HCT116 (cell line): ENCODE measurements around the gene CPB1. TPM values are rescaled to one million over a fixed set of nuclear protein-coding genes. Genes with fewer than 3 reads are reported as not detected.

Source experiments
- ATAC-seq: fragments of 200-7000 bp; cut with Tn5 transposase; 2 replicates; pipeline ENCODE4 v1.9.1; 2020; ENCODE audit warnings: mild to moderate bottlenecking, moderate library complexity
- BruUV-seq: library from RNA; stranded (reverse); fragments of 400-500 nt; replicated peaks from 2 replicates; lab custom pipeline; 2021; lab: Mats Ljungman, UMichigan
- CTCF ChIA-PET: fragments of 300-600 bp; sonication (Branson Sonifier 250); formaldehyde crosslinking; loops from one replicate; lab custom pipeline; 2021; ENCODE audit warnings: antibody characterized with exemption; lab: Charles Lee
- POLR2A ChIA-PET: fragments of 300-600, 350-600 bp; sonication (Branson Sonifier 250); formaldehyde crosslinking; loops from one replicate; lab custom pipeline; 2021; ENCODE audit warnings: antibody characterized with exemption; lab: Charles Lee
- RAD21 ChIA-PET, 2 experiments: fragments of 300-600 bp; sonication (Branson Sonifier 250); formaldehyde crosslinking; loops; one replicate each; lab custom pipeline; 2023; ENCODE audit warnings: low total read pairs in 2 of 2; ENCODE audit not compliant: uncharacterized antibody in 2 of 2, unreplicated experiment in 2 of 2, low non-redundant PET in 1 of 2; lab: Charles Lee
- DNase-seq: peaks from one replicate; pipeline ENCODE4 v3.0.0-alpha.2; 2010; ENCODE audit warnings: low read depth, low spot score
- H2AFZ ChIP-seq: fragments of 200-600 bp; shearing (Covaris generic), sonication (generic); 2 replicates; pipeline ENCODE4 v1.6.1; 2017; ENCODE audit warnings: low read depth, mixed run types, mixed read lengths, antibody characterized with exemption, low read length; ENCODE audit not compliant: poor library complexity, severe bottlenecking
- H3K27ac ChIP-seq: 2 replicates; pipeline ENCODE4 v1.5.1; 2012; ENCODE audit warnings: low read depth, low read length
- H3K27me3 ChIP-seq: fragments of 200-600 bp; sonication (generic); 2 replicates; pipeline ENCODE4 v1.6.1; 2016; ENCODE audit warnings: mixed run types, low read length, mixed read lengths; ENCODE audit not compliant: insufficient read depth
- H3K36me3 ChIP-seq, 2 experiments: fragments of 200-500 bp in 1 of 2; fragments of 200-600 bp in 1 of 2; sonication (Bioruptor generic) in 1 of 2; sonication (generic) in 1 of 2; 2 replicates each; pipeline versions ENCODE4 v1.5.1 to v1.6.1; 2014 to 2016; ENCODE audit warnings: low read length in 2 of 2, inconsistent platforms in 1 of 2, mixed read lengths in 1 of 2, mixed run types in 1 of 2; ENCODE audit not compliant: insufficient read depth in 2 of 2, control insufficient read depth in 1 of 2
- H3K4me1 ChIP-seq, 2 experiments: fragments of 200-600 bp in 1 of 2; sonication (generic) in 1 of 2; 2 replicates each; pipeline versions ENCODE4 v1.5.1 to v1.6.1; 2012 to 2017; ENCODE audit warnings: low read length in 2 of 2, inconsistent platforms in 1 of 2, mild to moderate bottlenecking in 1 of 2, mixed read lengths in 1 of 2, mixed run types in 1 of 2, moderate library complexity in 1 of 2; ENCODE audit not compliant: insufficient read depth in 2 of 2, control insufficient read depth in 1 of 2
- H3K4me2 ChIP-seq: fragments of 200-600 bp; sonication (generic); 2 replicates; pipeline ENCODE4 v1.6.1; 2017; ENCODE audit warnings: mixed run types, low read length, mixed read lengths
- H3K4me3 ChIP-seq, 2 experiments: fragments of 200-600 bp in 1 of 2; sonication (generic) in 1 of 2; replicated peaks in 1 of 2; 2 replicates each; pipeline ENCODE4 v1.5.1; 2011 to 2016; ENCODE audit warnings: low read length in 2 of 2, control low read depth in 1 of 2, low read depth in 1 of 2, mild to moderate bottlenecking in 1 of 2, mixed read lengths in 1 of 2, mixed run types in 1 of 2
- H3K79me2 ChIP-seq: fragments of 200-600 bp; sonication (generic); 2 replicates; pipeline ENCODE4 v1.6.1; 2017; ENCODE audit warnings: mild to moderate bottlenecking, mixed run types, low read length, moderate library complexity, mixed read lengths; ENCODE audit not compliant: insufficient read depth
- H3K9ac ChIP-seq: fragments of 200-600 bp; sonication (generic); 2 replicates; pipeline ENCODE4 v1.6.1; 2016; ENCODE audit warnings: low read length, mixed read lengths
- H3K9me2 ChIP-seq: fragments of 200-600 bp; sonication (generic), shearing (Covaris generic); 2 replicates; pipeline ENCODE4 v1.6.1; 2017; ENCODE audit warnings: mixed run types, mild to moderate bottlenecking, moderate library complexity; ENCODE audit not compliant: insufficient read depth
- H3K9me3 ChIP-seq, 2 experiments: fragments of 200-500 bp in 1 of 2; fragments of 200-600 bp in 1 of 2; sonication (Bioruptor generic) in 1 of 2; sonication (generic) in 1 of 2; 2 replicates each; pipeline ENCODE4 v1.6.1; 2014 to 2017; ENCODE audit warnings: low read length in 2 of 2, mixed read lengths in 2 of 2, inconsistent platforms in 1 of 2, low read depth in 1 of 2, mild to moderate bottlenecking in 1 of 2, mixed run types in 1 of 2, moderate library complexity in 1 of 2; ENCODE audit not compliant: control insufficient read depth in 1 of 2, insufficient read depth in 1 of 2
- H4K20me1 ChIP-seq: fragments of 200-600 bp; sonication (generic), shearing (Covaris generic); 2 replicates; pipeline ENCODE4 v1.6.1; 2017; ENCODE audit warnings: mixed run types, mild to moderate bottlenecking, moderate library complexity; ENCODE audit not compliant: insufficient read depth
- CBX3 ChIP-seq: IDR thresholded peaks from 2 replicates; pipeline ENCODE4 v1.6.1; 2012; ENCODE audit warnings: low read depth
- CEBPB ChIP-seq: IDR thresholded peaks from 2 replicates; pipeline ENCODE4 v1.6.1; 2012; ENCODE audit warnings: low read depth
- EGR1 ChIP-seq: IDR thresholded peaks from 2 replicates; pipeline ENCODE4 v1.6.1; 2012; ENCODE audit warnings: low read depth
- EZH2 ChIP-seq: fragments of 200-600 bp; sonication (generic); IDR thresholded peaks from 2 replicates; pipeline ENCODE4 v1.6.1; 2017; ENCODE audit warnings: antibody characterized with exemption, mixed run types
- EZH2phosphoT487 ChIP-seq: fragments of 200-600 bp; IDR thresholded peaks from 2 replicates; pipeline ENCODE4 v1.6.1; 2018; ENCODE audit warnings: antibody characterized with exemption, borderline replicate concordance
- JUND ChIP-seq: IDR thresholded peaks from 2 replicates; pipeline ENCODE4 v1.6.1; 2012
- POLR2A ChIP-seq: IDR thresholded peaks from 2 replicates; pipeline ENCODE4 v1.7.0; 2011; ENCODE audit warnings: borderline replicate concordance; ENCODE audit not compliant: insufficient read depth, insufficient read length; ENCODE audit errors: extremely low read depth
- POLR2AphosphoS5 ChIP-seq: IDR thresholded peaks from 2 replicates; pipeline ENCODE4 v1.6.1; 2011; ENCODE audit warnings: mild to moderate bottlenecking, low read depth, low read length, moderate library complexity
- RAD21 ChIP-seq: IDR thresholded peaks from 2 replicates; pipeline ENCODE4 v1.6.1; 2012; ENCODE audit warnings: low read depth, mild to moderate bottlenecking
- SIN3A ChIP-seq: IDR thresholded peaks from 2 replicates; pipeline ENCODE4 v1.6.1; 2012; ENCODE audit warnings: low read depth
- SP1 ChIP-seq: IDR thresholded peaks from 2 replicates; pipeline ENCODE4 v1.6.1; 2012; ENCODE audit warnings: low read depth
- TCF7L2 ChIP-seq: IDR thresholded peaks from 2 replicates; pipeline ENCODE4 v1.7.0; 2011; ENCODE audit warnings: borderline replicate concordance, inconsistent platforms; ENCODE audit not compliant: insufficient read depth, insufficient read length; ENCODE audit errors: extremely low read depth
- YY1 ChIP-seq: IDR thresholded peaks from 2 replicates; pipeline ENCODE4 v1.6.1; 2011; ENCODE audit warnings: low read length, low read depth, moderate library complexity, mild to moderate bottlenecking; ENCODE audit not compliant: insufficient replicate concordance; ENCODE audit errors: extremely low read depth
- ZFX ChIP-seq: fragments of 450-650 bp; IDR thresholded peaks from 2 replicates; pipeline ENCODE4 v1.6.1; 2017
- ZNF274 ChIP-seq: fragments of 200-500 bp; sonication (Bioruptor generic); IDR thresholded peaks from 2 replicates; pipeline ENCODE4 v1.6.1; 2014; ENCODE audit warnings: mild to moderate bottlenecking, low read depth, low read length, inconsistent platforms
- intact Hi-C: fragments of 100-400 bp; cut with micrococcal nuclease; formaldehyde crosslinking; loops from 2 replicates; pipeline ENCODE4 v1.10.0; 2022
- total RNA-seq: library from RNA; stranded (reverse); gene quantifications from one replicate; pipeline ENCODE4 v1.2.1, GENCODE V29; 2021; ENCODE audit not compliant: unreplicated experiment
- TF ChIP-seq, protein P1 (sequence below): IDR thresholded peaks from 2 replicates; pipeline ENCODE4 v1.6.1; 2012; ENCODE audit warnings: low read depth
- TF ChIP-seq, protein P2 (sequence below): IDR thresholded peaks from 2 replicates; pipeline ENCODE4 v1.6.1; 2011; ENCODE audit warnings: mild to moderate bottlenecking, low read length, moderate library complexity; ENCODE audit not compliant: insufficient replicate concordance; ENCODE audit errors: extremely low read depth
- TF ChIP-seq, protein P3 (sequence below), 3 experiments: fragments of 200-600 bp in 1 of 3; sonication (generic) in 1 of 3; IDR thresholded peaks in 2 of 3; conservative IDR thresholded peaks in 1 of 3; 2 replicates each; pipeline ENCODE4 v1.5.1; 2012 to 2017; ENCODE audit warnings: low read depth in 2 of 3, low read length in 2 of 3, antibody characterized with exemption in 1 of 3, borderline replicate concordance in 1 of 3, control low read depth in 1 of 3, mild to moderate bottlenecking in 1 of 3, mixed read lengths in 1 of 3, mixed run types in 1 of 3, moderate library complexity in 1 of 3; ENCODE audit not compliant: insufficient read depth in 1 of 3
- TF ChIP-seq, protein P4 (sequence below): IDR thresholded peaks from 2 replicates; pipeline ENCODE4 v1.6.1; 2012

CPB1 gene
- total RNA-seq, 1 experiment from 2014 or later = 6.2 TPM

DNA sequence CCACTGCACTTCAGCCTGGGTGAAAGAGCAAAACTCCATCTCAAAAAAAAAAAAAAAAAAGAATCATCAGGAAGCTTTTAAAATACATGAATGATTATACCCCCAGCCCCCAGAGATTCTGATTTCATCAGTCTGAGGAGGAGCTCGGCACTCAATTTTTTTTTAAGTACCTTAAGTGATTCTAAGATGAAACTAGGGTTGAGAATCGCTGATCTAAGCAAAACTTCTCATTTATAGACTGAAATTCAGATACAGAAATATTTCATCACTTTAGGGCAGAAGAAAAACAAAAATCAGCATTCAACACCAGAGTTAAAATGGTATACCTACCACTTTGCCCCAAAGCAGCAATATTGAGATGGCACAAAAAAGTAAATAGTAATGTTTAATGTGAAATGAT is 62.2 kb downstream of the CPB1 start:
- ATAC-seq = no peak

More for the DNA sequence above, 62.2 kb downstream of the CPB1 start:
- DNase-seq = no peak
- H4K20me1 ChIP-seq = no peaks in the 10 kb centered on the region
- no peak overlapping the region for H3K9ac ChIP-seq
- ChIA-PET CTCF (no interaction called here), POLR2A (no interaction called here), RAD21 (no interaction called here)
- H3K4me2 ChIP-seq = no peak overlapping the region
- H2AFZ ChIP-seq = no peak overlapping the region
- no peak overlapping the region for H3K27ac ChIP-seq
- no peaks in the 10 kb centered on the region for H3K9me2 ChIP-seq
- TF ChIP-seq EGR1 (no peak), CBX3 (no peak), SP1 (no peak), SIN3A (no peak), EZH2phosphoT487 (no peak), TCF7L2 (no peak), EZH2 (no peak), CEBPB (no peak), POLR2AphosphoS5 (no peak), ZFX (no peak), YY1 (no peak), RAD21 (no peak), ZNF274 (no peak), JUND (no peak), POLR2A (no peak)
- TF ChIP-seq, protein P1, sequence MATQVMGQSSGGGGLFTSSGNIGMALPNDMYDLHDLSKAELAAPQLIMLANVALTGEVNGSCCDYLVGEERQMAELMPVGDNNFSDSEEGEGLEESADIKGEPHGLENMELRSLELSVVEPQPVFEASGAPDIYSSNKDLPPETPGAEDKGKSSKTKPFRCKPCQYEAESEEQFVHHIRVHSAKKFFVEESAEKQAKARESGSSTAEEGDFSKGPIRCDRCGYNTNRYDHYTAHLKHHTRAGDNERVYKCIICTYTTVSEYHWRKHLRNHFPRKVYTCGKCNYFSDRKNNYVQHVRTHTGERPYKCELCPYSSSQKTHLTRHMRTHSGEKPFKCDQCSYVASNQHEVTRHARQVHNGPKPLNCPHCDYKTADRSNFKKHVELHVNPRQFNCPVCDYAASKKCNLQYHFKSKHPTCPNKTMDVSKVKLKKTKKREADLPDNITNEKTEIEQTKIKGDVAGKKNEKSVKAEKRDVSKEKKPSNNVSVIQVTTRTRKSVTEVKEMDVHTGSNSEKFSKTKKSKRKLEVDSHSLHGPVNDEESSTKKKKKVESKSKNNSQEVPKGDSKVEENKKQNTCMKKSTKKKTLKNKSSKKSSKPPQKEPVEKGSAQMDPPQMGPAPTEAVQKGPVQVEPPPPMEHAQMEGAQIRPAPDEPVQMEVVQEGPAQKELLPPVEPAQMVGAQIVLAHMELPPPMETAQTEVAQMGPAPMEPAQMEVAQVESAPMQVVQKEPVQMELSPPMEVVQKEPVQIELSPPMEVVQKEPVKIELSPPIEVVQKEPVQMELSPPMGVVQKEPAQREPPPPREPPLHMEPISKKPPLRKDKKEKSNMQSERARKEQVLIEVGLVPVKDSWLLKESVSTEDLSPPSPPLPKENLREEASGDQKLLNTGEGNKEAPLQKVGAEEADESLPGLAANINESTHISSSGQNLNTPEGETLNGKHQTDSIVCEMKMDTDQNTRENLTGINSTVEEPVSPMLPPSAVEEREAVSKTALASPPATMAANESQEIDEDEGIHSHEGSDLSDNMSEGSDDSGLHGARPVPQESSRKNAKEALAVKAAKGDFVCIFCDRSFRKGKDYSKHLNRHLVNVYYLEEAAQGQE = no peak
- TF ChIP-seq, protein P2, sequence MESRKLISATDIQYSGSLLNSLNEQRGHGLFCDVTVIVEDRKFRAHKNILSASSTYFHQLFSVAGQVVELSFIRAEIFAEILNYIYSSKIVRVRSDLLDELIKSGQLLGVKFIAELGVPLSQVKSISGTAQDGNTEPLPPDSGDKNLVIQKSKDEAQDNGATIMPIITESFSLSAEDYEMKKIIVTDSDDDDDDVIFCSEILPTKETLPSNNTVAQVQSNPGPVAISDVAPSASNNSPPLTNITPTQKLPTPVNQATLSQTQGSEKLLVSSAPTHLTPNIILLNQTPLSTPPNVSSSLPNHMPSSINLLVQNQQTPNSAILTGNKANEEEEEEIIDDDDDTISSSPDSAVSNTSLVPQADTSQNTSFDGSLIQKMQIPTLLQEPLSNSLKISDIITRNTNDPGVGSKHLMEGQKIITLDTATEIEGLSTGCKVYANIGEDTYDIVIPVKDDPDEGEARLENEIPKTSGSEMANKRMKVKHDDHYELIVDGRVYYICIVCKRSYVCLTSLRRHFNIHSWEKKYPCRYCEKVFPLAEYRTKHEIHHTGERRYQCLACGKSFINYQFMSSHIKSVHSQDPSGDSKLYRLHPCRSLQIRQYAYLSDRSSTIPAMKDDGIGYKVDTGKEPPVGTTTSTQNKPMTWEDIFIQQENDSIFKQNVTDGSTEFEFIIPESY = no peak
- TF ChIP-seq, protein P3, sequence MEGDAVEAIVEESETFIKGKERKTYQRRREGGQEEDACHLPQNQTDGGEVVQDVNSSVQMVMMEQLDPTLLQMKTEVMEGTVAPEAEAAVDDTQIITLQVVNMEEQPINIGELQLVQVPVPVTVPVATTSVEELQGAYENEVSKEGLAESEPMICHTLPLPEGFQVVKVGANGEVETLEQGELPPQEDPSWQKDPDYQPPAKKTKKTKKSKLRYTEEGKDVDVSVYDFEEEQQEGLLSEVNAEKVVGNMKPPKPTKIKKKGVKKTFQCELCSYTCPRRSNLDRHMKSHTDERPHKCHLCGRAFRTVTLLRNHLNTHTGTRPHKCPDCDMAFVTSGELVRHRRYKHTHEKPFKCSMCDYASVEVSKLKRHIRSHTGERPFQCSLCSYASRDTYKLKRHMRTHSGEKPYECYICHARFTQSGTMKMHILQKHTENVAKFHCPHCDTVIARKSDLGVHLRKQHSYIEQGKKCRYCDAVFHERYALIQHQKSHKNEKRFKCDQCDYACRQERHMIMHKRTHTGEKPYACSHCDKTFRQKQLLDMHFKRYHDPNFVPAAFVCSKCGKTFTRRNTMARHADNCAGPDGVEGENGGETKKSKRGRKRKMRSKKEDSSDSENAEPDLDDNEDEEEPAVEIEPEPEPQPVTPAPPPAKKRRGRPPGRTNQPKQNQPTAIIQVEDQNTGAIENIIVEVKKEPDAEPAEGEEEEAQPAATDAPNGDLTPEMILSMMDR (IDR thresholded peaks at IDR 0.05 in 2 of 3, conservative IDR thresholded peaks at IDR 0.05 in 1 of 3; ENCODE audit: borderline replicate concordance in 1 of 3, insufficient read depth in 1 of 3, low read depth in 2 of 3, low read length in 2 of 3) = no peak
- TF ChIP-seq, protein P4, sequence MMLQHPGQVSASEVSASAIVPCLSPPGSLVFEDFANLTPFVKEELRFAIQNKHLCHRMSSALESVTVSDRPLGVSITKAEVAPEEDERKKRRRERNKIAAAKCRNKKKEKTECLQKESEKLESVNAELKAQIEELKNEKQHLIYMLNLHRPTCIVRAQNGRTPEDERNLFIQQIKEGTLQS = no peak
- BruUV-seq = no TSS peak
- no peak overlapping the region for H3K4me3 ChIP-seq
- no peaks in the 10 kb centered on the region for H3K79me2 ChIP-seq
- H3K9me3 ChIP-seq = no peaks in the 10 kb centered on the region
- H3K36me3 ChIP-seq = no peaks in the 10 kb centered on the region
- intact Hi-C loops = no loop called here
- no peaks in the 10 kb centered on the region for H3K4me1 ChIP-seq
- no peaks in the 10 kb centered on the region for H3K27me3 ChIP-seq
